Fibroblast of villous mesenchyme (primary cell): ENCODE data around the gene RYR2. TPM values are rescaled to one million over a fixed set of nuclear protein-coding genes. Genes with fewer than 3 reads are reported as not detected.

Experiments
- DNase-seq: peaks from one replicate; pipeline ENCODE4 v3.0.0-alpha.2; 2010; ENCODE audit warnings: low read depth
- H3K4me3 ChIP-seq: 2 replicates; pipeline ENCODE4 v1.5.1; 2011; ENCODE audit warnings: low read depth, mild to moderate bottlenecking, low read length
- CTCF ChIP-seq: IDR thresholded peaks from 2 replicates; pipeline ENCODE4 v1.5.1; 2012; ENCODE audit warnings: low read depth, mild to moderate bottlenecking, low read length; ENCODE audit not compliant: insufficient read depth
- total RNA-seq: library from RNA; depleted of rRNA; stranded (reverse); fragments of >200 nt; gene quantifications from 2 replicates; pipeline ENCODE4 v1.2.3, GENCODE V29; 2012

The RYR2 gene
- total RNA-seq, 1 donor, result not detected

- H3K4me3 ChIP-seq, result no peak overlapping the region
- TF ChIP-seq CTCF, result no peak
- DNase-seq, result no peak
These were observed 157.0 kb downstream of the RYR2 start for GRCh38 chr1:237199026-237199425.

- H3K4me3 ChIP-seq, result no peak overlapping the region
- no peak for TF ChIP-seq CTCF
- DNase-seq, result no peak
These were observed 159.2 kb downstream of the RYR2 start for GRCh38 chr1:237201155-237201554.

GRCh38 chr1:237204841-237205240, 162.9 kb downstream of the RYR2 start:
- H3K4me3 ChIP-seq, result no peak overlapping the region
- DNase-seq, result no peak
- TF ChIP-seq CTCF, result no peak

- H3K4me3 ChIP-seq, result no peak overlapping the region
- peak; percentile 16 for DNase-seq
- no peak for TF ChIP-seq CTCF
These were observed 163.5 kb downstream of the RYR2 start for GRCh38 chr1:237205400-237206064.

- no peak for TF ChIP-seq CTCF
- H3K4me3 ChIP-seq, result no peak overlapping the region
- no peak for DNase-seq
These were observed 164.1 kb downstream of the RYR2 start for GRCh38 chr1:237206065-237206414.

GRCh38 chr1:237211031-237211430, 169.0 kb downstream of the RYR2 start:
- no peak for DNase-seq
- no peak overlapping the region for H3K4me3 ChIP-seq
- TF ChIP-seq CTCF, result no peak

GRCh38 chr1:237211540-237211939, 169.6 kb downstream of the RYR2 start:
- no peak for DNase-seq
- H3K4me3 ChIP-seq, result no peak overlapping the region
- TF ChIP-seq CTCF, result no peak
